ENCODE results near the gene HSPB7.
"Not testable (repeated sequence)": the region's sequence is repeated elsewhere in the genome, so short reads cannot be mapped to it uniquely, and the experiment has no call there.

HSPB7 gene

GRCh38 chr1:16006552-16007485 lies 11.0 kb downstream of the HSPB7 start:
- DNase-seq (ENCODE audit: low read depth) = no peak

GRCh38 chr1:16006010-16006409 lies 11.8 kb downstream of the HSPB7 start:
- DNase-seq (ENCODE audit: low read depth) = no peak

- DNase-seq (ENCODE audit: low read depth) = no peak
These were observed 12.2 kb downstream of the HSPB7 start for GRCh38 chr1:16005597-16005996.

GRCh38 chr1:16001274-16001673 lies 16.6 kb downstream of the HSPB7 start:
- DNase-seq (ENCODE audit: low read depth) = not testable (repeated sequence)

GRCh38 chr1:15998929-15999328 lies 18.9 kb downstream of the HSPB7 start:
- DNase-seq (ENCODE audit: low read depth) = no peak

GRCh38 chr1:15997637-15998280 lies 20.1 kb downstream of the HSPB7 start:
- no peak for DNase-seq (ENCODE audit: low read depth)

- DNase-seq (ENCODE audit: low read depth) = no peak
These were observed 20.7 kb downstream of the HSPB7 start for GRCh38 chr1:15997076-15997585.

- DNase-seq (ENCODE audit: low read depth) = no peak
These were observed 23.1 kb downstream of the HSPB7 start for GRCh38 chr1:15994590-15995351.

GRCh38 chr1:15994081-15994480 lies 23.8 kb downstream of the HSPB7 start:
- DNase-seq (ENCODE audit: low read depth) = no peak

- no peak for DNase-seq (ENCODE audit: low read depth)
These were observed 24.2 kb downstream of the HSPB7 start for GRCh38 chr1:15993666-15994065.

- DNase-seq (ENCODE audit: low read depth) = no peak
These were observed 25.0 kb downstream of the HSPB7 start for GRCh38 chr1:15992582-15993500.

GRCh38 chr1:15992187-15992553 lies 25.7 kb downstream of the HSPB7 start:
- DNase-seq (ENCODE audit: low read depth) = no peak

GRCh38 chr1:15991427-15992186 lies 26.2 kb downstream of the HSPB7 start:
- DNase-seq (ENCODE audit: low read depth) = no peak

- DNase-seq (ENCODE audit: low read depth) = no peak
These were observed 28.1 kb downstream of the HSPB7 start for GRCh38 chr1:15989776-15990175.

- no peak for DNase-seq (ENCODE audit: low read depth)
These were observed 28.7 kb downstream of the HSPB7 start for GRCh38 chr1:15988856-15989736.

GRCh38 chr1:15985611-15986297 lies 32.1 kb downstream of the HSPB7 start:
- no peak for DNase-seq (ENCODE audit: low read depth)

- no peak for DNase-seq (ENCODE audit: low read depth)
These were observed 34.6 kb downstream of the HSPB7 start for GRCh38 chr1:15983275-15983674.

- no peak for DNase-seq (ENCODE audit: low read depth)
These were observed 36.2 kb downstream of the HSPB7 start for GRCh38 chr1:15981679-15982078.

GRCh38 chr1:15977947-15978346 lies 39.9 kb downstream of the HSPB7 start:
- not testable (repeated sequence) for DNase-seq (ENCODE audit: low read depth)
